Brain pericyte (primary cell): Measurements from ENCODE around the gene LRCH3.

ENCODE experiments used
- DNase-seq: peaks from one replicate; pipeline ENCODE4 v3.0.0-alpha.2; 2012; ENCODE audit warnings: low read depth, low spot score

LRCH3 gene

DNA sequence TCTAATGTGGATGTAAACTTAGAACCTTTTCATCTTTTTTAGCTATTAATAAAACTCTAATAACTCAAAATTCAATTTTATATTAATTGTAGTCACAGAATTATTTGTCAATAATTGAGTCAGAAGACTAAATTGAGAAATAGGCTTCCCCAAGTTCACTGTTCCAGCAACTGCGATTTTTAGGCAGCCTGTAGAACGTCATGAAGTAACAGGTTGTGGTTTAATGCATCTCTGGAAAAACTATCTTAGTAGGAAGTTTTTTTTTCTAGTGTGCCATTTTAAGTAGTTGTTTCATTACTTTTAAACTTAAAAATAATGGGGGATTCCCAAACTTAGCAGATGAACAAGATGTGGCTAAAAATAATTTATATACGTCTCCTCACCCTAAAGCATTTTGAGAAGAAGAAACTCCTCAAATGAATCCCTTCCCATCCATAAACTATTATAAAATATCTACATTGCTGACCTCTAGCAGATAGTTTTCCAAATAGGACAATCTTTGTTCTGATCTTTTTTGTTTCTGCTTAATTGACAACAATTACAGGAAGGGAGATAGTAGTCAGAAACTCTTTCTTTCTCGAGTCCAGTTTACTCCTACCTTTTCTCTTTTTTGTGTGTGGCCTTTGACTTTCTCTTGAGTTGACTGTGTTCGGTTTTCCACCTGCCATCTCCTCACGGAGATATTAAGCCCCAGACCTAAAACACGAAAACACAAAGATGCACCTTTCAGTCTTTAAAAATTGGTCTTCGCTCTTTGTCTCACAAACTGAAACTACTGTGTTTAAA, 43.1 kb downstream of the LRCH3 start:
- DNase-seq: no peak

DNA sequence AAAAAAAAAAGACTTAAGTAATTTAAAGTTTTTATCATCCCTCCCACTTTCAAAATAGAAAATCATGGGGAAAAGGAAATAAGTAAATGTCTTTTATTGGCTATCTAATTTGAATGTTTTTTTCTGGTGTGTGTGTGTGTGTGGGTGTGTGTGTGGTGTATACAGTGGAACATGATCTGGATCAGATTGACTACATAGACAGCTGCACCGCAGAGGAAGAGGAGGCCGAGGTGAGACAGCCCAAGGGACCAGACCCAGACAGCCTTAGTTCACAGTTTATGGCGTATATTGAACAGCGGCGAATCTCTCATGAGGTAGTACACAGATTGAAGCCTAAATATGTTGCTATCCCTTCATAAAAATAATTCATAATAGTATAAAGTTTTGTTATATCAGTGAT, 44.5 kb downstream of the LRCH3 start:
- DNase-seq: no peak

DNA sequence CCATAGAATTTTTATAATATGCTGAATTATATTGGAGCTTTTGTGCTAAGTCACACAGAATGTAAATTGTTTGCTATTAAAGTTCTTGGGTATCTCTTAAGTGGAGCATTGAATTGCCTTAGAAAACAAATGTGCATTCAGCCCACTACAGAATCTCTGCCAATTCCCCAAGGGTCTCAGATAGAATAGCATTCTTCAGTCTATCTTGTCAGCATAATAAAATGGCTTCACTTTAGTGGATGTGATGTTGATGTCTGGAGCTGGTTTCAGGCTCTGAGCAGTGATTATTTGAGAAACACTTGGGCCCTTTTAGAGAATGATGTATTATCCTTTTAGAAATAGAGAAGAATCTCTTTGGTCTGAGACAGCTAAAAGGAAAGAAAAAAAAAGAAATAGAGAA, 45.2 kb downstream of the LRCH3 start:
- DNase-seq: no peak

- no peak for DNase-seq
Measured at GRCh38 chr3:197837282-197837681, 46.2 kb downstream of the LRCH3 start.

GRCh38 chr3:197841789-197842188, 50.7 kb downstream of the LRCH3 start:
- no peak for DNase-seq

DNA sequence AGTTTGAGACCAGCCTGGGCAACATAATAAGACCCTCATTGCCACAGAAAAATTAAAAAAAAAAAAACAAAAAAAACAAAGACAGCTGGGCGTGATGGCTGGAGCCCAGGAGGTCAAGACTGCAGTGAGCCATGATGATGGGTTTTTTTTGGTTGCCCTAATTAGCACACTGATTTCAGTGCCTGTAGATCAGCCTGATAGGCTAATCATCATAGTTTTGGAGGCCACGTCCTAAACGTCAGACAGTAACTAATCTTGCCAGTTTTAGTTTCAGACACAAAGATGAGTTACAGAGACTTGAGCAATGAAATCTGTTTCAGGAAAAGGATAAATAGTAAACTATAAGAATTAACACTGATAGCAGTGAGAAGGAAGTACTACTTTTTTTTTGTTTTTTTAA, 55.4 kb downstream of the LRCH3 start:
- DNase-seq: no peak

DNA sequence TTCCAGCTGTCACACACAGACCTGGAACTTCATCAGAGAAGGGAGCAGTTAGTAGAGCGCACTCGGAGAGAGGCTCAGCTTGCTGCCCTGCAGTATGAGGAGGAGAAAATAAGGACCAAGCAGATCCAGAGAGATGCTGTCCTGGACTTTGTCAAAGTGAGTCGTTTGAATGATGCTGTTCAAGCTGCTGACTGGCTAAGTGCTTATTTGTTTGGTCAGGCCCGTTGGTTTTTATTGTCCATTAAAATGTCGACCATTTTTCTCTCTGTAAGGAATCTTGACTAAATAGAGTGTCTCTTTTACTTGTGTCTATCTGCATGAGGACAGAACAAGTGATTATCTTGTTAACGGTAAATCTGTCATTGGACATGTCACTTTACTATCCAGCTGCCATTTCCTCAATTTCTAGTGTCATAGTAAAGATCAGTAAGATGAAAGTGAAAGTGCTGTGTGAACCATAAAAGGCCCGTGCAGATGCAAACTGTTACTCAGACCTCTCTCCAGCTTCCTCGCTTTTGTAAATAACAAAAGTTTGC, 56.9 kb downstream of the LRCH3 start:
- DNase-seq: no peak

GRCh38 chr3:197854596-197855343, 63.7 kb downstream of the LRCH3 start:
- DNase-seq: peak; percentile 80

GRCh38 chr3:197855571-197855970, 64.5 kb downstream of the LRCH3 start:
- no peak for DNase-seq

- no peak for DNase-seq
Measured at GRCh38 chr3:197856199-197856816, 65.3 kb downstream of the LRCH3 start.

DNA sequence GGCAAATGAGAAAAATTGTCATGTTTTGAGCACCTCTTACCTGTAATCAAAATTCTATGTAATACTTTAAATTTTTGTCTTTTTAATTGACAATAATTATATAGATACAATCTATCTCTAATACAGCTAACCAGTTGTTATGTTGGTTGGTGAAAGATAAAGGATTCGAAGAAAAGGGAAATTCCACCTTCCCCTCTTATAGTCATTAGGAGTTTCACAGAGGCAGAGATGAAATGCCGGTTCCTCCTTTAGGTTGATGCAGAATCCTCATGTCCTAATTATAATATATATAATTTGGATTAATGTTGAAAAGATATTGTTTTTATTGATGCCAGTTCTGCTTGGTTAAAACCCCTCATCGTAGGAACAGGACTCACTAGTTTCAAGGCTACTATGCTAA, 67.1 kb downstream of the LRCH3 start:
- DNase-seq: no peak

- DNase-seq: no peak
Measured at GRCh38 chr3:197858598-197858997, 67.5 kb downstream of the LRCH3 start.

- DNase-seq: no peak
Measured at GRCh38 chr3:197866035-197866434, 75.0 kb downstream of the LRCH3 start.

GRCh38 chr3:197873329-197873728, 82.3 kb downstream of the LRCH3 start:
- DNase-seq: no peak

DNA sequence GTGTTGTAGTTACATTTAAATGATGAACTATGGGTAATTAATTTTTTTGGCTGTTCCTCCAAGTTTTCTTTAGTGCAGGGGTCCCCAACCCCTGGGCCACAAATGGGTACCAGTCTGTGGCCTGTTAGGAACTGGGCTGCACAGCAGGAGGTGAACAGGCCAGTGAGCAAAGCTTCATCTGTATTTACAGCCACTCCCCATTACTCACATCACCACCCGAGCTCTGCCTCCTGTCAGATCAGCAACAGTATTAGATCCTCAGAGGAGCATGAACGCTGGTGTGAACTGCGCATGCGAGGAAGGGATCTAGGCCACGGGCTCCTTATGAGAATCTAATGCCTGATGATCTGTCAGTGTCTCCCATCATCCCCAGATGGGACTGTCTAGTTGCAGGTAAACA, 83.0 kb downstream of the LRCH3 start:
- no peak for DNase-seq

DNA sequence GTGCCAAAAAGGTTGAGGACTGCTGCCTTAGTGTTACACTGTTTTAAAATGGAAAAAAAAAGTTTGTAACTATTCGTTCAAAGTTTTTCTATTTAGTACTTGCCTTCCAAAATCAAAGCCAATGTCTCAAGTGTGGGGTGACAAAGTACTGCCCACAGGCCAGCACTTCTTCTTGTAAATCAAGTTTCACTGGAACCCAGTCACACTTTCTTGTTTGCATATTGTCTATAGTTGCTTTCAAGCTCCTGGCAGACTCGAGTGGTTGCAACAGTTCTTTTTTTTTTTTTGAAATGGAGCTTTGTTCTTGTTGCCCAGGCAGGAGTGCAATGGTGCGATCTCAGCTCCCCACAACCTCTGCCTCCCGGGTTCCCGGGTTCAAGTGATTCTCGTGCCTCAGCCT, 83.6 kb downstream of the LRCH3 start:
- no peak for DNase-seq

- DNase-seq: no peak
Measured at GRCh38 chr3:197877902-197878301, 86.8 kb downstream of the LRCH3 start.

DNA sequence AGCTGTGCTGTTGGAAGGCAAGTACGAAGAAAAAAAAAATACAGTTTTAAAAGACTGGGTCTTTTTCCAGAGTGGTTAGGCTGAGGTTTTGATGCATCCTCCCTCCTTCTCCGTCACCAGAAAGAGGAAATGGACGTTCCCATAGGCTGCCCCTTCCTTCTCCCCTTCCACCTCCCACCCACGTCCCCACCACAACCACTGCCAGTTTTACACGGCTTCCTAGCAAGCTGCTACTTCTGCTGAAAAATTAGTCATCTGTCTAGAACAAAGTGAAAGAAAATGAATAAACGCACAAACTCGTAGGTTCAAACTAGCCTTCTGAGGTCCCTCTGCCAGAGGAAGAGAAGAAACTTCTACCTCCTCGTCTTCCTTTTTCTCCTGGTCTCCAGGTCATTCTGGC, 87.4 kb downstream of the LRCH3 start:
- DNase-seq: no peak

DNA sequence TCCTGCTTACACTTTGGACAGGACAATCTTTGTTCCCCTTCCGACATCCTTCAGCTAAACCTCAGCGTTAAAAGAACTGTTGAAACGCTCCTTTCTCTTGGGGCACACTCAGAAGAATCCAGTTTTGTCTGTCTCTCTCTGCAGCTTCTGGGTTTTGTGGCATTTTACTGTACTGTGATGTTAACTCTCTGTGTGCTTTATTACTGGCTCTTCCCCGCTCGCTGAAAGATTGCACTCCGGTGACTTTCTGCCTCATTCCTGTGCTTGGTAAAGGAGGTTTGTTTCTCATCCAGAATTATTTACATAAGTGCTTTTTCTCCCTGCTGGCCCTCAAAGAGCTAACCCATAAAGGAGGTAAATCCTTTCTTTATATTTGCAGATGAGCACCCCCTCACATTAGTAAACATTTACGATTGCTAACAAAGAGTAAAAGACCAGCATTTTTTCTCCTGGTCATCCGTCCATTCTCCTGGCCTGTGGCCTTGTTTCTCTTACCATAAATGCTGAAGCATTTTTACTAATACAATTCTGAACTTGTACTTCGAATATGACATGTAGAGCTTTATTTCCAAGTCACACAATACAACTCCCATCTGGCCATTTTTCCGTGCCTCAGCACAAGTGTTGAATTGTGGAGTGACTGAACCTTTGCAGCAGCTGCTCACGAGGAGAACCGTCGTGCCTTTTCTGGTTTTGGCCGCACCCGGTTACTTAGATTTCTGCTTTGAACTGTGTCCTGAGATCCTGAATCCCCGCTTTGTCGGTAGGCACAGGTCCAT, 89.6 kb downstream of the LRCH3 start:
- DNase-seq: no peak

DNA sequence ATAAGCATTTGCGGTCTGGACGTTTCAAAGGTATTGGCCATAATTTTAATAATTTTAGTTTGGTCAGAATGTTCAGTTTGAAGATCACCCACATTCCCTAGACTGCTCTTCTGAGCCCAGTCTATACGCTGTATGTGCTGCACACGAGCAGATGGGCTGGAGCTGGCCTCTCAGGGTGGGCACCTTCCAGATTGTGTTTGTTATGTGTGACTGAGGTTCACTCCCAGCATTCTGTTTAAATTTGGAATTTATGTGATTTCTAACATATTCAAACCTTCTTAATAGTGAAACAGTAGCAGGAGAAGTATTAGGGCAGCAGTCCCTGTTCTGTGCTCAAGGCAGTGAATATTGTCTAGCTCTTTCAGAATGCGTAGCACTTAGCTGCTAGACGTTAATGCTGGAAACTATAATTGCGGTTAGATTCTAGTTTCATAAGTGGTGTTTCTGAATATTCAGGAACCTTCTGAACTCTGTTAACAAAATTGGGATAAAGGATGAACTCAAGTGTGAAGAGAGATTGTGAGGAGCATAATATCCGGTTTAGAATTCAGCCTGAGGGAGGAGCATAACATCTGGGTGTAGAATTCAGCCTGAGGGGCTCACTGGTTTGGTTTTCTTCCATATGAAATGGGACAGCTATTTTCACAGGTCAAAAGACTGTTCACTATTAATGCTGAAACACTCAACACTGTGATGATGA, 90.4 kb downstream of the LRCH3 start:
- no peak for DNase-seq

- no peak for DNase-seq
Measured at GRCh38 chr3:197881970-197882338, 90.9 kb downstream of the LRCH3 start.
